NK-92 (cell line): ENCODE results near the gene ENDOD1.
"Not testable (repeated sequence)": the region's sequence is repeated elsewhere in the genome, so short reads cannot be mapped to it uniquely, and the experiment has no call there.

Experiments
- DNase-seq: peaks from one replicate; lab custom pipeline; 2025; ENCODE audit not compliant: unreplicated experiment; lab: John Stamatoyannopoulos, UW

Gene ENDOD1

DNA sequence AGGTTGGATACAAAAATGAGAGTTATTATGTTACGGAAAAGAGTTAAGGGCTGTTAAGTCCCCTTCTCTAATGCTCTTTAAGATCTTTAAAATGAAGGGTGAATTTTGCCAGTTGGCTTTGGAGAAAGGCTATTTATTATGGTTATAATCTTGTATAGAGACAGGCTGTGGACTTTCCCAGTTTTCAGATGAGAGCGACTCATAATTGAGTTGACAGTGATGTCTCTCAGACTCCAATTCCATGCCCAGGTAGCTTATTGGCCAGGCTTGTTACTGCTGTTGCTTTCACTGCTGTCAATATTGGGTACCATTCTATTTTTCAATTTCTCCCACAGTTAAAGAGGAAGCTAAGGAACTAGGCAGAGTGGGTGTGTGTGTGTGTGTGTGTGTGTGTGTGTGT lies 13.1 kb downstream of the ENDOD1 start:
- no peak for DNase-seq

DNA sequence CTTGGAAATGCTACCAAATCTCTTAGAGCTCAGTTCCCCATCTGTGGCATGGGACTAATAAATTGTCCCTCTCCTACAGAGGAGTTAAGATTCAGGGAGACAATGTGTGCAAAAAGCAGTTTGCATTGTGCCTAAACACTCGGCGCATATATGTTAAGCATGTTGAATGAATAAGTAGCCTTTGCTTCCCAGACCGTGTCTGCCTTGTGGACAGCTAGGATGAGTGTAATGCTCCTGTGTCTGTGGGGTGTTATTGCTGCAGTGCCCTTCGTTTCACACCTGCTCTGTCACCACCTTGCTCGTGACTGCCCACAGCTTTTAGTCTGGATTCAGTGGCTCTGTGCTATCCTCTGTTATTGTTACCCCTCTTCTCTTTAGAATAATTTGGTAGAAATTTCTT lies 14.1 kb downstream of the ENDOD1 start:
- no peak for DNase-seq

DNA sequence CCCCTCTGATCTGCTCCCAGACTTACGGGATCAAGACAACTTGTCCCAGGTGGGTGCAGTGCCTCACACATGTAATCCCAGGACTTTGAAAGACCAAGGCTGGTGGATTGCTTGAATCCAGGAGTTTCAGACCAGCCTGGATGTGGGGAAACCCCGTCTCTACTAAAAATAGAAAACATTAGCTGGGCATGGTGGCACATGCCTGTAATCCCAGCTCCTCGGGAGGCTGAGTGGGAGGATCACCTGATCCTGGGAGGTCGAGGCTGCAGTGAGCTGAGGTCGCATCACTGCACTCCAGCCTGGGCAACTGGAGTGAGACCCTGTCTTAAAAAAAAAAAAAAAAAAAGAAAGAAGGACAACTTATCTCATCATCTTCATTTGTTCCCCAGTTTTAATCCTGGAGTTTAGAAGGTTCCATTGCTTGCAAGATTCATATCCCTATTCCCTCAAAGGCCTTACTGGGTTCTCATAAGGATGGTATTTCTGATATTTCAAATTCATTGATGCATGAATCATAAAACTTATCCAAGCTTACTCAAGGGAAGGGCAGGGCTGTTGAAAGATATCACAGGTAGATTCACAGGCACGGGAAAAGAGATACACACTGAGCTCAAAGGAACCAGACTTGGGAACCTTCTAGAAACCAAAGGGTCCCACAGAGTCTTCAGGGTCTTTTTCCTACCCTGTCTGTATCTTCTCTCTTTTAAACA lies 14.6 kb downstream of the ENDOD1 start:
- DNase-seq, result no peak

DNA sequence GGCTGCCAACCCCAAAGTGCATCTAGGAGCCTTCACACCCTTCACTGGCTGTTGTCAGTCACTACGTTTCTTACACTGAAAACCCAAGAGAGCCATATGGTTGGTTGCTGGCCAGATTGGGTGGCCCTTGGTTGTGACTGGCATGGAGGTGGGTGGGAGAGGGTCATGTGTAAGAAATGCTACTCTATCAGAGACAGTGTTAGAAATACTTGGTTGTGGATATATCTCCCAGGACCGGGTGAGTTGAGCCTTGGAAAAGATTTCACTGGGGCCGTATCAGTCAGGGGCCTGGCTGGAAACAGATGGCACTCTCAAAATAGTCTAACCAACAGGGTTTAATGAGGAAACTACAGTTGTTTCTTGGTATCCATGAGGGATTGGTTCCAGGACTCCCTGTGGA lies 15.2 kb downstream of the ENDOD1 start:
- DNase-seq, result no peak

DNA sequence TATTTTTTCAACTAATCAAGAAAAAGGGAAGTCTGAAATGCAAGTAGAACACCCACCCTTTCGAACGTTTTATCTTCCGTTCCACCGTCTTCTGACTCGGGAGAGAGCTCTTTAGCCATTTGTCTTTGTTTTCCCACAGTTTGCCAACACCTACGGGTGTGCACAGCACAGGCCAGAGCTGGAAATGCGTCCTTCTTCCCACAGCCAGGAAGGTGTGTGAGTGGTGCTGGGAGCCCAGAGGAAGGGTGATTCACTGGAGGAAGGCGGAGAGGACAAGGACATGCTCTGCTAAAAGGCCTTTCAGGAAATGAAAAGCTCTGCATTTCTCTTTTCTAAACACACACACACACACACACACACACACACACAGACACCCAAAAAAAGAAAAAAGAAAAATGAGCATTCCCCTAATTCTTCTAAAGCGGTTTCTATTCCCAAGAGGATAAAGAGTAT lies 18.5 kb downstream of the ENDOD1 start:
- no peak for DNase-seq

DNA sequence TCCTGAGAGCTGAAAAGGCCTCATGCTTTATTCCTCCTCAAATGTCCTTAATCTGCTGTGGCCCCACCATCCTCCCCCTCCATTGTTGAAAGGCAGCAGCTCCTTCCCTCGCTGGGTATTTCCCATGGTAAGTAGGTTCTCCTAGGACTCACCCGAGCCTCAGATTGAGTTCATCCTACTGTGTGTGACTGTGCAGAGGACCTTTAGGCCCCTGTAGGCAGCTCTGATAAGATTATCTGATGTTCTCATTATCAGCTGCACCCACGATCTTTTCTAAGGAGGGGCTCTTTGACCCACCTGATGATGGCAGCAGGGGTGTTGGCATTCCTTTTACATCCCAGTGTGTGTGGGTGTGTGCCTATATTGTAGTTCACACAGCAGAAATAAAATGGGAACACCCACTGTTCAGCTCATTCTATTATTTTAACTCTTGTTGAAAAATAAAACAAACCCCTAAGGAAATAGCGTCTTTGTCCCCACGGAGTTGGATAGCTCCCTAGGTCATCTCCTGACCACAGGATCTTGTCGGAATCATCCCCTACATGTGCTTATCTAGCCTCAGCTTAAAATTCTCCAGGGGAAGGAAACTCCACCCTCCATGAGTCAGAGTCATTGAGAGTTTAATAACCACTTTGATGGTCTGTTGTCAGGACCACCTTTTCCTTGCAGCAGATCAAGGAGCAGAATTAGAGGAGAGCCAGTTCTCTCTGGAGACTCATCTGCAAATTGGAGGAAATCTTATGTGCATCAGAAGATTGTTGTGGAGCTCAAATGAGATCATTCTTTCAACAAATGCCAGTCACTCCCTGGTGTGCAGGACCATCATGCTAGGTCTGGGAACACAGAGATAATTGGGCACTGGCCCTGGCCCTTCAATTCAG lies 19.3 kb downstream of the ENDOD1 start:
- no peak for DNase-seq

DNA sequence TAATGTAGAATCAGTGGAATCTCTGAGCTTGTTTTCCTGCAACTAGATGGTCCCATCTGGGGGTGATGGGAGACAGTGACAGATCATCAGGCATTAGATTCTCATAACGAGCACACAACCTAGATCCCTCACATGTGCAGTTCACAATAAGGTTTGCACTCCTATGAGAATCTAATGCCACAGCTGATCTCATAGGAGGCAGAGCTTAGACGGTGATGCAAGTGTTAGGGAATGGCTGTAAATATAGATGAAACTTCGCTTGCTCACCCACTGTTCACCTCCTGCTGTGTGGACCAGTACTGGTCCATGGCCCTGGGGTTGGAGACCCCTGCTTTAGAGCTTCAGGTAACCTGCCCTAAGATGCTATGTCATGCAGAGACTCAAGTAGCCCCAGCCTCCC lies 21.8 kb downstream of the ENDOD1 start:
- not testable (repeated sequence) for DNase-seq

DNA sequence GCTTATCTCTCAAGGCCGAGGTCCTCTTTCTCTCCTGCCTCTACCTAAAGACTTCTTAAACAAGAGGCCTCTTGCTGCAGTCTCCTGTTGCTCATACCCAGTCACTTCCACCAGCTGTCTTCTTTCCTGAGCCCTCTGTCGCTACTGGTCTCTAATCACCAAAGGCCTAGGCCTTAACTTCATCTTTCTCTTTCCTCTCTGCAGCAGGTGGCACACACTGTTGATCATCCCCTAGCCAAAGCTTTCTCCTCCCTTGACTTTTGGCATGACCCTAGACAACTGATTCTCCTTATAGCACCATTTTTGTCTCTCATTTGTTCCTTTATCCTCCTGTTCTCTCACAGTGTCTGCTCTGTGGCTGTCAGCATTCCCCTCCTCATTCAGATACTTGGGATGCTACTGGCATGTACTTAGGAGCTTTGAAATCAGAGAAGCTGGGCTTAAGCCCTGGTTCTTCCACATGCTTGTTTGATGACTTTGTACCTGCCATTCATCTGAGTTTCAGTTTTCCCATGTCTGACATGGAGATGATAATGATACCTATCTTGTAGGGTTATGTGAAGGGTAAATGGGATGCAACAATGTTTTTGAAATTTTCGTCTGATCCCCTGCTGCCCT lies 22.4 kb downstream of the ENDOD1 start:
- no peak for DNase-seq

DNA sequence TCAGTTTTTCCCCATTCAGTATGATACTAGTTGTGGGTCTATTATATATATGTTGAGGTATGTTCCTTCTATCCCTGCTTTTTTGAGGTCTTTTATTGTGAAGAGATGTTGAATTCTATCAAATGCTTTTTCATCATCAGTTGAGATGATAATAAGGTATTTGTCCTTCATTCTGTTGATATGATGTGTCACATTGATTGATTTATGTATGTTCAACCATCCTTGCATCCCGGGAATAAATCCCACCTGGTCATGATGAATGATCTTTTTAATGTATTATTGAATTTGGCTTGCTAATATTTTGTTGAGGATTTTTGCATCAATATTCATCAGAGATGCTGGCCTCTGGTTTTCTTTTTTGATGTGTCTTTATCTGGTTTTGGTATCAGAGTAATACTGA lies 26.0 kb downstream of the ENDOD1 start:
- DNase-seq, result no peak

DNA sequence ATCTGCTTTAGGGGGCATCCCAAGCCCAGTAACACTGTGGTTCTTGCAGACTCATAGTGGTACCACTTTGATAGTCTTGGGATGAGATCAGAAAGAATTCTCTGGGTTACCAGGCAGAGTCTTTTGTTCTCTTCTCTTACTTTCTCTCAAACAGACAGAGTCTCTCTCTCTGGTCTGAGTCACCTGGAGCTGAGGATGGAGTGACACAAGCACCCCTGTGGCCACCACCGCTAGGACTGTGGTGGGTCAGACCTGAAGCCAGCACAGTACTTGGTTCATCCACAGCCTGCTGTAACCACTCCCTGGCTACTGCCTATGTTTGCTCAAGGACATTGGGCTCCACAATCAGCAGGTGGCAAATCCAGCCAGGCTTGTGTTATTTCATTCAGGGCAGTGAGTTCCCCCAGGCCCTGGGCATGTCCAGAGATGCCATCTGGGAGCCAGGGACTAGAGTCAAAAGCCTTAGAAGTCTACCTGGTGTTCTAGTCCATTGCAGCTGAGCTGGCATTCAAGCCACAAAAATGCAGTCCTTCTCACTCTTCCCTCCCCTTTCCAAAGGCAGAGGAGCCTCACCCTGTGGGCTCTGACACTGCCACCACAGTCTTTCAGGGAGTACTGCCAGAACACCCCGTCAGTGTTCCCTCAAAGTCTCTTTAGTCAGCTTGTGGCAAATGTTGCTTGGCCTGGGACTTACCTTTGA lies 29.9 kb downstream of the ENDOD1 start:
- DNase-seq, result no peak

DNA sequence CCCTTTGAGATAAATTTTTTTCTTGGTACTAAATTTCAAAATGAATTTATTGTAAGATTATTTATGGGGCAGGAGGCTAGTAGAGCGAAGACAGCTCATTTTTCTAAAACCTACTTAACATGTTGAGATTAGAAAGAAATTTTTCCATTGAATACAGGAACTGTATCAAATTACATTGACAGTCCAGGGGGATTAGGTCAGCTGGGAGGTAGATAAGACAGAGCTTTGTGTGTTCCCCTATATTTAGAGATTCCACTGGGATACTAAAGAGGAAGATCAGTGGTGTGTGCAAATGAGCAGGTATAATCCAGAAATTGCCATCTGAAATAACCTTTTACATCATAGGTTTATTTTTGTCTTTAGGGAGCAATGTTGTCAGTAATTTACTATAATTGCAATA lies 32.1 kb downstream of the ENDOD1 start:
- no peak for DNase-seq

DNA sequence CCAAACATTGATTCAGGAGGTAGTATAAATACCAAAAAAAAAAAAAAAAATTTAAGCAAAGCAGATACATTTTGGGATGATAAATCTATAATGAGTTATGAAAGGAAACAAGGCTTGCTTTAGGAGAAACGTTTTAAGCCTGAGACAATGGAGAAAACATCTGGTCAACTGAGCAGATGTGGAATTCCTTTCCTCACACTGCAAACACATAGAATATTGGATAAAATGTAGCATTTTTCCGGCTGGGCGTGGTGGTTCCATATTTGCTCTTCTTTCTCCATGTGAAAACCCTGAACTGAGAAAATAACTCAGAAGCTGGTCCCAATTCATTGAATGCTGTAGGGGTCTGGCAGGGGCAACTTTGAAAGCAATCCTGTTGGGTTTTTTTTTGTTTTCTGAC lies 33.9 kb downstream of the ENDOD1 start:
- DNase-seq, result no peak

DNA sequence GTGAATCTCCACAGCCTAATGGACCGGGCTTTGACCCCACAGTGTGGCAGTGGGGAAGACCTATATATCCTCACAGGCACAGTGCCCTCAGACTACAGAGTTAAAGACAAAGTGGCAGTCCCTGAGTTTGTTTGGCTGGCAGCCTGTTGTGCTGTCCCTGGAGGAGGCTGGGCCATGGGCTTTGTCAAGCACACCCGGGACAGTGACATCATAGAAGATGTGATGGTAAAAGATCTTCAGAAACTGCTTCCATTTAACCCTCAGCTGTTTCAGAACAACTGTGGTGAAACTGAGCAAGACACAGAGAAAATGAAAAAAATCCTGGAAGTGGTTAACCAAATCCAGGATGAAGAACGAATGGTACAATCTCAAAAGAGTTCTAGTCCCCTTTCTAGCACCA lies 39.0 kb downstream of the ENDOD1 start:
- DNase-seq, result no peak

DNA sequence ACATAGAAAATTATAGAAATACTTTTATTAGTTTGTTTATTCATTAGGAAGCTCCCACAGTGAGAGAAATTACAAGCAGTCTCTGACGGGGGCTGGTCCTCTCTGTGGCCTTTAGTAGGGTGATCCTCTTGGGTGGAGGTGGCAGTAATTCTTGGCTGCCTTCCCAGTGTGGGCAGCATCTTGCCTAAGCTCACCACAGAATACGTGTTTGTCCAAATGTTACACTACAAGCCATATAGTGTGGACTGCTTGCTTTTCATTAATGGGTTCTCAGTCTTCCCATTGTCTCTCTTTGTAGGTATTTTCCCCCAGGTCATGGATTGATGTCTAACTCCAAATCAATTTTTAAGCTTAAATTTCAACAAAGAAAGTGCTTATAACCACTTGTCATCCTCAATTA lies 43.3 kb downstream of the ENDOD1 start:
- no peak for DNase-seq

DNA sequence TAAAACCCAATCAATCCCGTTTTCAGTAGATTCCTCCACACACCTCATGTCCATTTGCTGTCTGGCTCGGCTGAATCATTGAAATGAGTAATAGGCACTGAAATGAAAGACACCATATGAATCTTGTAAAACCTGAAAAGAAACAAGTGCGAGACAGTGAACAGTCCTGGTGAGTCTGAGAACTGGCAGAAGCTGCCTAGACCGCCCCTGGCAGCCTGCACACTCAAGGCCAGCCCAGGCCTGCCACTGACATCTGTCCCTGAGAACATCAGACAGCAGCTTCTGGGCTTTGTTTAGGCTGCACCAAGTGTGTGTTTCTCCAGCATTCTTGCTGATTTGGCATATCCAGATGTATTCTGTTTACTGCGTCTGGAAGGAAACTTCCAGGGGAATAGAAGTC lies 44.8 kb downstream of the ENDOD1 start:
- DNase-seq, result no peak

DNA sequence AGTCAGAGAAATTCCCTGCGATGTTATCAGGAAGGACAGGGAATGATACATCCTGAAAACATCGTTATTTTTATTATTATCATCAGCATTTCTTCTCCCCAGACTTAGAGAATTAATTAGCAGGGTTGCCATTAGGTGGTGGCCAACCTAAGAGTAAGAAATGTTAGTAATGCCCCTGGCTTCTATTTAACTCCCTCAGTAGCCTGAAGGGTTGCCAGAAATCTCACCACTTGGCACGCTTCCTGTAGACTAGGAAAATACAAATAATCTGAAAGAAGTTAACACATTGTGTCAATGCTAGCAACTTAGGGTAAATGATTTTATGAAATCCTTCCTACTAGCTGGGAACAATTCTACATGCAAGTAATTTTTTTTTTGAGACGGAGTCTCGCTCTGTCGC lies 45.5 kb downstream of the ENDOD1 start:
- no peak for DNase-seq

DNA sequence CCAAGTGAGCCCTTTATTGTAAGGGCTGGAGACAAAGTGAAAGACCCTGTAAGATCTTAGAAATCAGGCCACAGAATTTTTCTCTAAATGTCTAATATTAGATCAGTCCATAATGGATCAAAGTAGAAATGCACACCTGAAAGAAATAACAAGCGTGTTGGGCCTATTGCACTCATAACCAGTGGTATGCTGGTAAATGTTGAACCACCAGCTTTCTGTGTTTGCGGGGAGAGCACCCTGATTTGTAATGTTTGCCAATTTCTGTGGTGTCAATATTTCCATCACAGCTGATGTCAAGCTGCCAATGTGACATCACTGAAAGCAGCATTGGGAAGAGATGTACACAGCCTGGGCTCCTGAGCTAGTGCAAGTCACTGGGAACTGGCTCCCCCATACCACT lies 46.2 kb downstream of the ENDOD1 start:
- no peak for DNase-seq

DNA sequence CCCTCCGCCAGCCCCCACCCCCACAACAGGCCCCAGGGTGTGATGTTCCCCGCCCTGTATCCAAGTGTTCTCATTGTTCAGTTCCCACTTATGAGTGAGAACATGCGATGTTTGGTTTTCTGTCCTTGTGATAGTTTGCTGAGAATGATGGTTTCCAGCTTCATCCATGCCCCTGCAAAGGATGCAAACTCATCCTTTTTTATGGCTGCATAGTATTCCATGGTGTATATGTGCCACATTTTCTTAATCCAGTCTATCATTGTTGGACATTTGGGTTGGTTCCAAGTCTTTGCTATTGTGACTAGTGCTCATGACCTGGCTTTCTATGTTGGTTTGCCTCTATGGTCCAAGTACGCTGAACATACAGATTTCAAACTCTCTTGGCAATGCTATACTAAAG lies 47.1 kb downstream of the ENDOD1 start:
- DNase-seq, result not testable (repeated sequence)

DNA sequence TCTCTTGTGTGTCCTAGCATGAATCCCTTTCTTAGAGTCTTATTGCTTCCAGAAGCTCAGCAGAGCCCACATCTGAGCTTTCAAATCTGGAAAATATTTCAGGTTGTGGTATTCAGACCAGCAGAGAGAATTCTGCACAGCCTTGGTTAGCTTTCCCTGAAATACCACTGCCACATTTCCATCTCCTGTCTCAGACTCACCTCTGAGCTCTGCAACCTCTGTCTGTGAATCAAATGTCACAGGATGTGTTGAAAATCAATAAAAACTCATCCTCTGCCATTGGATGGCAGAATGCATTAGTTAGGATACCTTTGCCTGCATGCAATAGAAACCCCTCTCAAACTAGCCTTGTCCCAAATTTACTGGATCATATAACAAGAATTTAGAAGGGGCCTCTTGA lies 47.7 kb downstream of the ENDOD1 start:
- no peak for DNase-seq

DNA sequence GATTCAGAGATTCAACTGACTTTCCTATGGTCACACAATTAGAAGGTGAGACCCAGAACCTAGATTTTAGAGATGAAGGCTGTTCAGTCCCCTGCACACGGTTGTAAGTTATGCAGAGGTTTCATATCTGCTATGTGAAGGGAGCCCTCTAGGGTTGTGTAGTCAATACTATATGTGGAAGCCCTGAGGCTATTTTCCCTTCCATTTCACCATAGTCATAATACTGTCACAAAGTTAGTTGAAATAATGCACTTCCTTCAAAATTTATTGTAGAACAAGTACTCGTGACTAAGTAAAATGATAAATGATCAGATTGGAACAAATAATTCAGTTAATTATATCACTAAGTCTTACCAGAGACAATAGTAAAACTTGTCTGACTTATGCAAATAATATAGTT lies 48.8 kb downstream of the ENDOD1 start:
- no peak for DNase-seq

DNA sequence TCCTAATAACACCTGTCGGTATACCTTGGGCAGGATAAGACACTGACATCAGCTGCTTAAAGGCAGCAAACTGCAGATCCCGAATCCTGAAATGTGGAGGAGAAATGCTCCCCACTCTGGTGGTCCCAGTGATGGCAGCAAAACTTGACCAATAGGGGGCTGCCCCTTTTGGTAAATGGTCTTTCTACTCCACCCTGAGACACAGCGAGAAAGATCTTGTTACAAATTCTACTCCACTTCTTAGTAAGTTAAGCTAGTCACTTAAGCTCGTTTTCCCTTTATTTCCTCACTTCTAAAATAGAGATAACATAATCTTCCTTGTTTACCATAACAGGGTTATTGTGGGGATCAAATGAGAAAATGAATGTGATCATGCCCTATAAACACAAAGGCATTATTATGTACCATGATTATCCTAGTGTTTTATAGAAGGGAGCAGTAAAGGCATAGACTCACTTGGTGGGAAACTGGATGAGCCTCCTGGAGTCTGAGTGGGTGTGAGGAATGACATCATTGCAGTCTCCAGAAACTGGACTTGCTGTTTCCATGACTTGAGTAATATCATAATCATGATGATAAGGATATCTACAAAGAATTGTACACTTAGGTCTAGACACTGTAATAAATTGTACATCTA lies 50.9 kb downstream of the ENDOD1 start:
- no peak for DNase-seq
